Mesothelial cell of epicardium (in vitro differentiated cells): ENCODE measurements around the gene EIF4H. TPM values are rescaled to one million over a fixed set of nuclear protein-coding genes. Genes with fewer than 3 reads are reported as not detected.

Experiments
- DNase-seq, 2 experiments: peaks; one replicate each; pipeline ENCODE4 v3.0.0; 2021; ENCODE audit warnings: low spot score in 2 of 2; ENCODE audit not compliant: unreplicated experiment in 2 of 2
- H3K27ac Mint-ChIP-seq: 2 replicates; pipeline ENCODE4 v1.8.0; 2021; ENCODE audit warnings: mixed read lengths
- H3K27me3 Mint-ChIP-seq: 2 replicates; pipeline ENCODE4 v1.8.0; 2021; ENCODE audit warnings: low read depth, mixed read lengths
- H3K36me3 Mint-ChIP-seq: 2 replicates; pipeline ENCODE4 v1.8.0; 2021; ENCODE audit warnings: mixed read lengths
- H3K4me1 Mint-ChIP-seq: 2 replicates; pipeline ENCODE4 v1.8.0; 2021; ENCODE audit warnings: mixed read lengths
- H3K4me3 Mint-ChIP-seq: 2 replicates; pipeline ENCODE4 v1.8.0; 2021; ENCODE audit warnings: mild to moderate bottlenecking, moderate library complexity, mixed read lengths
- H3K9me3 Mint-ChIP-seq: 2 replicates; pipeline ENCODE4 v1.8.0; 2021; ENCODE audit warnings: mixed read lengths
- total RNA-seq: library from RNA; stranded (reverse); gene quantifications from 3 replicates; pipeline ENCODE4 v1.2.1, GENCODE V29; 2021
- TF ChIP-seq, protein P1 (sequence below): fragments of 200-600 bp; sonication (generic); IDR thresholded peaks from one replicate; pipeline ENCODE4 v1.5.0; 2021; ENCODE audit warnings: antibody characterized with exemption; ENCODE audit not compliant: unreplicated experiment

EIF4H gene
- total RNA-seq, 1 donor from 2014 or later, result 270 TPM

DNA sequence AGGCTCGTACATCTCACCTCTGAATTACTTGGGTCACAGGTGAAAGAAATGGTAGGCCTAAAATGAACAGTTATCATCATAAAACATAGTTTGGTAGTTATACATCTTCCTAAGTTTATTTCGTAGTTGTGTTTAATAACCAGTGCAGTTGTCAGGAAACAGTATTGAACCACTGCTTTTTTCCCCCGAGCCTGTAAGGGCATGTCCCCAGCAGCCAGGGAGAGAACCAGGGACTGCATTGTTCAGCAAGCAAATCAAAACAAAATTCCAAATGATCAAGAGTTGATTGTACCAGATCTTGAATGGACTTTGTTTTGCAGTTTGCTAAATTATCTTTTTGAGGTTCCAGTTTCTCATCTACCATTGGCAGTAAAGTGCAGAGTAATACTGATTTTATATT is 2.4 kb downstream of the EIF4H start:
- TF ChIP-seq, protein P1, sequence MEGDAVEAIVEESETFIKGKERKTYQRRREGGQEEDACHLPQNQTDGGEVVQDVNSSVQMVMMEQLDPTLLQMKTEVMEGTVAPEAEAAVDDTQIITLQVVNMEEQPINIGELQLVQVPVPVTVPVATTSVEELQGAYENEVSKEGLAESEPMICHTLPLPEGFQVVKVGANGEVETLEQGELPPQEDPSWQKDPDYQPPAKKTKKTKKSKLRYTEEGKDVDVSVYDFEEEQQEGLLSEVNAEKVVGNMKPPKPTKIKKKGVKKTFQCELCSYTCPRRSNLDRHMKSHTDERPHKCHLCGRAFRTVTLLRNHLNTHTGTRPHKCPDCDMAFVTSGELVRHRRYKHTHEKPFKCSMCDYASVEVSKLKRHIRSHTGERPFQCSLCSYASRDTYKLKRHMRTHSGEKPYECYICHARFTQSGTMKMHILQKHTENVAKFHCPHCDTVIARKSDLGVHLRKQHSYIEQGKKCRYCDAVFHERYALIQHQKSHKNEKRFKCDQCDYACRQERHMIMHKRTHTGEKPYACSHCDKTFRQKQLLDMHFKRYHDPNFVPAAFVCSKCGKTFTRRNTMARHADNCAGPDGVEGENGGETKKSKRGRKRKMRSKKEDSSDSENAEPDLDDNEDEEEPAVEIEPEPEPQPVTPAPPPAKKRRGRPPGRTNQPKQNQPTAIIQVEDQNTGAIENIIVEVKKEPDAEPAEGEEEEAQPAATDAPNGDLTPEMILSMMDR, result no peak
- Mint-ChIP-seq H3K36me3 (peaks cover 3% of the 10 kb centered on the region), H3K27ac (peak overlapping the region; percentile 66), H3K9me3 (no peaks in the 10 kb centered on the region), H3K27me3 (no peaks in the 10 kb centered on the region), H3K4me3 (peak overlapping the region; percentile 83), H3K4me1 (peaks cover 46% of the 10 kb centered on the region)
- DNase-seq, result no peak

- H3K27ac Mint-ChIP-seq, result peak overlapping the region; percentile 88
- DNase-seq, result no peak
- no peaks in the 10 kb centered on the region for H3K9me3 Mint-ChIP-seq
- H3K27me3 Mint-ChIP-seq, result no peaks in the 10 kb centered on the region
- H3K36me3 Mint-ChIP-seq, result peaks cover 7% of the 10 kb centered on the region
- TF ChIP-seq, protein P1, result no peak
- H3K4me1 Mint-ChIP-seq, result peaks cover 45% of the 10 kb centered on the region
- no peak overlapping the region for H3K4me3 Mint-ChIP-seq
These were observed 4.5 kb downstream of the EIF4H start for GRCh38 chr7:74178632-74179031.

DNA sequence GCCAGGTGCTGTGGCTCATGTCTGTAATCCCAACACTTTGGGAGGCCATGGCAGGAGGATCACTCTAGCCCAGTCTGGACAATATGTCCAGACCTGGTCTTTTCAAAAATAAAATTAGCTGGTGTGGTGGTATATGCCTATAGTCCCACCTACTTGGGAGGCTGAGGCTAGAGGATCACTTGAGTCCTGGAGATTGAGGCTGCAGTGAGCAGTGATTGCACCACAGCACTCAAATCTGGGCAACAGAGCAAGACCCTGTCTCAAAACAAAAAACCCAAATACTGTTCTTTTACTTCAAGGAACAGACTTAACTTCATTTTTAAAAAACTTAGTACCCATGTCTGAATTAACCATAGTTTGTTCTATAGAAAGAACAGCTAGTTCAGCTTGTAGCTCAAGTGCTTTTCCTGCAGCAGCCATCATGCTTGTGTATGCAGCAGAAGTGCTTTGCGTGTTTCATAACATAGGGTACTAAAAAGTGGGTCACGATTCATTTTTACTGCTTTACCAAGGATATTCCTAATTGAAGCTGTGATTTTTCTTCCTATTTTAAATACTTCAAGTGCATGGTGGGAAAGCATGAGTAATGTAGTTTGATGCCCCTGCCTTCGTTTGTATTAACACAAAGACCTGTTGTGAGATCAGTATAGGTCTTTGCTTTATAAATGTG is 5.9 kb downstream of the EIF4H start:
- Mint-ChIP-seq H3K27ac (no peak overlapping the region), H3K4me1 (peaks cover 45% of the 10 kb centered on the region), H3K4me3 (no peak overlapping the region), H3K9me3 (no peaks in the 10 kb centered on the region), H3K36me3 (peaks cover 7% of the 10 kb centered on the region), H3K27me3 (no peaks in the 10 kb centered on the region)
- DNase-seq, result no peak
- TF ChIP-seq, protein P1, result no peak

GRCh38 chr7:74180866-74181265 is 6.7 kb downstream of the EIF4H start:
- TF ChIP-seq, protein P1, result no peak
- H3K9me3 Mint-ChIP-seq, result no peaks in the 10 kb centered on the region
- no peak overlapping the region for H3K4me3 Mint-ChIP-seq
- no peak overlapping the region for H3K27ac Mint-ChIP-seq
- no peak for DNase-seq
- no peaks in the 10 kb centered on the region for H3K27me3 Mint-ChIP-seq
- H3K4me1 Mint-ChIP-seq, result peaks cover 45% of the 10 kb centered on the region
- H3K36me3 Mint-ChIP-seq, result peaks cover 7% of the 10 kb centered on the region

GRCh38 chr7:74181821-74182220 is 7.7 kb downstream of the EIF4H start:
- peaks cover 7% of the 10 kb centered on the region for H3K36me3 Mint-ChIP-seq
- no peak overlapping the region for H3K4me3 Mint-ChIP-seq
- no peak overlapping the region for H3K27ac Mint-ChIP-seq
- no peaks in the 10 kb centered on the region for H3K27me3 Mint-ChIP-seq
- no peak for DNase-seq
- TF ChIP-seq, protein P1, result no peak
- no peaks in the 10 kb centered on the region for H3K9me3 Mint-ChIP-seq
- H3K4me1 Mint-ChIP-seq, result peaks cover 39% of the 10 kb centered on the region
